HS-5 (cell line): ENCODE measurements around the gene DCLRE1A.
"Not testable (repeated sequence)": the region's sequence is repeated elsewhere in the genome, so short reads cannot be mapped to it uniquely, and the experiment has no call there.

Source experiments
- DNase-seq: peaks from one replicate; pipeline ENCODE4 v3.0.0-alpha.2; 2012; ENCODE audit warnings: low read depth

DCLRE1A gene

GRCh38 chr10:113858541-113858940 lies 4.7 kb upstream of the DCLRE1A start:
- no peak for DNase-seq

- no peak for DNase-seq
These were observed 3.3 kb upstream of the DCLRE1A start for GRCh38 chr10:113857210-113857609.

- DNase-seq: no peak
These were observed 2.7 kb upstream of the DCLRE1A start for GRCh38 chr10:113856563-113856962.

- DNase-seq: no peak
These were observed 1.1 kb upstream of the DCLRE1A start for GRCh38 chr10:113854761-113855588.

- DNase-seq: no peak
These were observed 287 bp downstream of the DCLRE1A start for GRCh38 chr10:113853578-113854012.

GRCh38 chr10:113849946-113850345 lies 3.9 kb downstream of the DCLRE1A start:
- DNase-seq: no peak

- no peak for DNase-seq
These were observed 4.6 kb downstream of the DCLRE1A start for GRCh38 chr10:113849140-113849803.

GRCh38 chr10:113846036-113846435 lies 7.8 kb downstream of the DCLRE1A start:
- no peak for DNase-seq

- DNase-seq: no peak
These were observed 9.9 kb downstream of the DCLRE1A start for GRCh38 chr10:113843972-113844485.

- no peak for DNase-seq
These were observed 11.7 kb downstream of the DCLRE1A start for GRCh38 chr10:113842171-113842570.

- DNase-seq: not testable (repeated sequence)
These were observed 25.3 kb downstream of the DCLRE1A start for GRCh38 chr10:113828567-113828966.

- DNase-seq: no peak
These were observed 28.1 kb downstream of the DCLRE1A start for GRCh38 chr10:113825791-113826190.

- no peak for DNase-seq
These were observed 30.5 kb downstream of the DCLRE1A start for GRCh38 chr10:113823389-113823788.

GRCh38 chr10:113822174-113822573 lies 31.7 kb downstream of the DCLRE1A start:
- DNase-seq: no peak

- DNase-seq: not testable (repeated sequence)
These were observed 32.6 kb downstream of the DCLRE1A start for GRCh38 chr10:113821306-113821705.

- no peak for DNase-seq
These were observed 33.4 kb downstream of the DCLRE1A start for GRCh38 chr10:113820507-113820906.

GRCh38 chr10:113819989-113820388 lies 33.9 kb downstream of the DCLRE1A start:
- DNase-seq: no peak

GRCh38 chr10:113814700-113815099 lies 39.2 kb downstream of the DCLRE1A start:
- not testable (repeated sequence) for DNase-seq

GRCh38 chr10:113808168-113808567 lies 45.7 kb downstream of the DCLRE1A start:
- no peak for DNase-seq

- no peak for DNase-seq
These were observed 47.4 kb downstream of the DCLRE1A start for GRCh38 chr10:113806503-113806902.

- DNase-seq: no peak
These were observed 50.9 kb downstream of the DCLRE1A start for GRCh38 chr10:113802997-113803396.

GRCh38 chr10:113801569-113801968 lies 52.3 kb downstream of the DCLRE1A start:
- no peak for DNase-seq

- DNase-seq: no peak
These were observed 62.2 kb downstream of the DCLRE1A start for GRCh38 chr10:113791691-113792090.
